ENCODE measurements around the gene CACNB2.

DNA sequence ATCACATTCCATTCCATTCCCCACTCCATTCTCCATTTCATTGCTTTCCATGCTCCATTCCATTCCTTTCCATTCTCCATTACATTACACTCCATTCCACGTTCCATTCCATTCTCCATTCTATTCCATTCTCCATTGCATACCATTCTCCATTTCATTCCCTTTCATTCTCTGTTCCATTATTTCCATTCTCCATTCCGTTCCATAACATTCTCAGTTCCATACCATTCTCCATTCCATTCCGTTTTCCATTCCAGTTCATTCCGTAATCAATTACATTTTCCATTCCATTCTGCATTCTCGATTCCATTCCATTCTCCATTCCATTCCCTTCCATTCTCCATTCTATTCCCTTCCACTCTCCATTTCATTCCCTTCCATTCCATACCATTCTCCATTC, 424.8 kb downstream of the CACNB2 start:
- TF ChIP-seq, protein P1, sequence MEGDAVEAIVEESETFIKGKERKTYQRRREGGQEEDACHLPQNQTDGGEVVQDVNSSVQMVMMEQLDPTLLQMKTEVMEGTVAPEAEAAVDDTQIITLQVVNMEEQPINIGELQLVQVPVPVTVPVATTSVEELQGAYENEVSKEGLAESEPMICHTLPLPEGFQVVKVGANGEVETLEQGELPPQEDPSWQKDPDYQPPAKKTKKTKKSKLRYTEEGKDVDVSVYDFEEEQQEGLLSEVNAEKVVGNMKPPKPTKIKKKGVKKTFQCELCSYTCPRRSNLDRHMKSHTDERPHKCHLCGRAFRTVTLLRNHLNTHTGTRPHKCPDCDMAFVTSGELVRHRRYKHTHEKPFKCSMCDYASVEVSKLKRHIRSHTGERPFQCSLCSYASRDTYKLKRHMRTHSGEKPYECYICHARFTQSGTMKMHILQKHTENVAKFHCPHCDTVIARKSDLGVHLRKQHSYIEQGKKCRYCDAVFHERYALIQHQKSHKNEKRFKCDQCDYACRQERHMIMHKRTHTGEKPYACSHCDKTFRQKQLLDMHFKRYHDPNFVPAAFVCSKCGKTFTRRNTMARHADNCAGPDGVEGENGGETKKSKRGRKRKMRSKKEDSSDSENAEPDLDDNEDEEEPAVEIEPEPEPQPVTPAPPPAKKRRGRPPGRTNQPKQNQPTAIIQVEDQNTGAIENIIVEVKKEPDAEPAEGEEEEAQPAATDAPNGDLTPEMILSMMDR (IDR thresholded peaks at IDR 0.05; ENCODE audit: low read depth, low read length, missing input control) = no peak
- TF ChIP-seq EGR1 (IDR thresholded peaks at IDR 0.05; ENCODE audit: low read depth in 2 of 2) (no peak), RAD21 (IDR thresholded peaks at IDR 0.05) (no peak), JUND (IDR thresholded peaks at IDR 0.05) (no peak), FOXA1 (IDR thresholded peaks at IDR 0.05) (no peak)

Data from liver (tissue), 3 donors.